HL-60 (cell line): ENCODE data around the gene UBAP2L.

Experiments used
- CTCF ChIP-seq: IDR thresholded peaks from one replicate; pipeline ENCODE4 v1.5.1; 2011; ENCODE audit warnings: low read length, control low read depth, inconsistent platforms; ENCODE audit not compliant: insufficient read depth
- GABPA ChIP-seq: IDR thresholded peaks from 2 replicates; pipeline ENCODE4 v1.6.1; 2012; ENCODE audit warnings: low read depth
- REST ChIP-seq: IDR thresholded peaks from 2 replicates; pipeline ENCODE4 v1.6.1; 2012; ENCODE audit warnings: low read depth; ENCODE audit not compliant: insufficient replicate concordance

- no peak for TF ChIP-seq CTCF
- no peak for TF ChIP-seq REST
- TF ChIP-seq GABPA: no peak
These were observed 35.9 kb downstream of the UBAP2L start for GRCh38 chr1:154256686-154257085.
